CD14-positive monocyte (primary cell): ENCODE data around the gene ZNF800. TPM values are rescaled to one million over a fixed set of nuclear protein-coding genes. Genes with fewer than 3 reads are reported as not detected.
A peak's percentile ranks its signal among the peaks of the same experiment; 100 is the strongest.

Experiments used
- DNase-seq, 3 donors: peaks; one replicate each; pipeline ENCODE4 v3.0.0-alpha.2; 2011 to 2022
- H2AFZ ChIP-seq: 2 replicates; pipeline ENCODE4 v1.6.0; 2012; ENCODE audit warnings: mild to moderate bottlenecking, low read depth, low read length, inconsistent platforms; ENCODE audit not compliant: insufficient read depth, poor library complexity, severe bottlenecking
- H3K27ac ChIP-seq, 2 donors: 1 replicate in 1 of 2; 2 replicates in 1 of 2; pipeline ENCODE4 v1.5.1; 2012 to 2013; ENCODE audit warnings: low read length in 2 of 2, control low read depth in 1 of 2, inconsistent platforms in 1 of 2, low read depth in 1 of 2, mild to moderate bottlenecking in 1 of 2
- H3K27me3 ChIP-seq, 2 donors: one replicate each; pipeline versions ENCODE4 v1.6.0 to v1.6.1; 2011 to 2013; ENCODE audit warnings: low read length in 2 of 2; ENCODE audit not compliant: control insufficient read depth in 2 of 2, insufficient read depth in 2 of 2
- H3K36me3 ChIP-seq, 2 donors: replicated peaks in 1 of 2; 1 replicate in 1 of 2; 2 replicates in 1 of 2; pipeline versions ENCODE4 v1.5.1 to v1.6.1; 2012 to 2013; ENCODE audit warnings: low read length in 2 of 2, control low read depth in 1 of 2, inconsistent platforms in 1 of 2, mild to moderate bottlenecking in 1 of 2; ENCODE audit not compliant: insufficient read depth in 2 of 2, control insufficient read depth in 1 of 2
- H3K4me1 ChIP-seq, 2 donors: 1 replicate in 1 of 2; 2 replicates in 1 of 2; pipeline versions ENCODE4 v1.5.1 to v1.6.1; 2012 to 2013; ENCODE audit warnings: low read length in 2 of 2, control low read depth in 1 of 2, inconsistent platforms in 1 of 2, mild to moderate bottlenecking in 1 of 2, moderate library complexity in 1 of 2; ENCODE audit not compliant: insufficient read depth in 2 of 2, control insufficient read depth in 1 of 2
- H3K4me2 ChIP-seq: replicated peaks from 2 replicates; pipeline ENCODE3; 2012; ENCODE audit warnings: low read length, moderate library complexity, mild to moderate bottlenecking; ENCODE audit not compliant: poor library complexity, severe bottlenecking; ENCODE audit errors: extremely low read depth
- H3K4me3 ChIP-seq, 3 experiments: fragments of 200-600 bp in 1 of 3; sonication (generic) in 1 of 3; replicated peaks in 1 of 3; 1 replicate in 2 of 3; 2 replicates in 1 of 3; pipeline ENCODE4 v1.5.1; 2011 to 2013; ENCODE audit warnings: low read length in 3 of 3, mild to moderate bottlenecking in 3 of 3, control low read depth in 2 of 3, low read depth in 2 of 3, inconsistent platforms in 1 of 3, moderate library complexity in 1 of 3
- H3K79me2 ChIP-seq: 2 replicates; pipeline ENCODE4 v1.6.0; 2012; ENCODE audit warnings: mild to moderate bottlenecking, control low read depth, inconsistent platforms, low read length, moderate library complexity; ENCODE audit not compliant: insufficient read depth
- H3K9ac ChIP-seq: 2 replicates; pipeline ENCODE4 v1.6.0; 2017; ENCODE audit warnings: low read length, mild to moderate bottlenecking; ENCODE audit not compliant: insufficient read depth, poor library complexity, severe bottlenecking
- H3K9me3 ChIP-seq, 2 donors: replicated peaks in 1 of 2; 1 replicate in 1 of 2; 2 replicates in 1 of 2; pipeline versions ENCODE4 v1.5.1 to v1.6.1; 2012 to 2013; ENCODE audit warnings: low read length in 2 of 2, control low read depth in 1 of 2; ENCODE audit not compliant: control insufficient read depth in 1 of 2, insufficient read depth in 1 of 2
- H4K20me1 ChIP-seq: 2 replicates; pipeline ENCODE4 v1.6.0; 2012; ENCODE audit warnings: mild to moderate bottlenecking, low read length, control low read depth, moderate library complexity; ENCODE audit not compliant: insufficient read depth
- H3K27ac Mint-ChIP-seq, 7 donors: one replicate each; pipeline ENCODE4 v1.8.0; 2020; ENCODE audit warnings: mild to moderate bottlenecking in 7 of 7, mixed read lengths in 7 of 7, moderate library complexity in 6 of 7, inconsistent platforms in 2 of 7
- H3K27me3 Mint-ChIP-seq, 3 donors: one replicate each; pipeline ENCODE4 v1.8.0; 2021 to 2022; ENCODE audit warnings: low read depth in 3 of 3, mild to moderate bottlenecking in 3 of 3, mixed read lengths in 3 of 3, moderate library complexity in 3 of 3, inconsistent platforms in 1 of 3
- H3K36me3 Mint-ChIP-seq, 2 donors: one replicate each; pipeline ENCODE4 v1.8.0; 2020; ENCODE audit warnings: mixed read lengths in 2 of 2, inconsistent platforms in 1 of 2, mild to moderate bottlenecking in 1 of 2
- H3K4me1 Mint-ChIP-seq: one replicate; pipeline ENCODE4 v1.8.0; 2020; ENCODE audit warnings: mild to moderate bottlenecking, mixed read lengths
- H3K4me3 Mint-ChIP-seq, 2 donors: one replicate each; pipeline ENCODE4 v1.8.0; 2020; ENCODE audit warnings: mild to moderate bottlenecking in 2 of 2, mixed read lengths in 2 of 2, moderate library complexity in 1 of 2
- H3K9me3 Mint-ChIP-seq, 7 donors: one replicate each; pipeline ENCODE4 v1.8.0; 2020 to 2022; ENCODE audit warnings: mixed read lengths in 7 of 7, mild to moderate bottlenecking in 6 of 7, moderate library complexity in 6 of 7, inconsistent platforms in 2 of 7
- CTCF ChIP-seq: fragments of 200-600 bp; IDR thresholded peaks from one replicate; pipeline ENCODE4 v1.8.0; 2022; ENCODE audit warnings: antibody characterized with exemption, mild to moderate bottlenecking
- WGBS: methylation state at CpG from one replicate; pipeline ENCODE4 v1.1.5; 2013; ENCODE audit warnings: missing lambda C conversion rate; ENCODE audit not compliant: insufficient coverage; 5-methylcytosine and 5-hydroxymethylcytosine counted together
- intact Hi-C, 2 donors: fragments of 100-400 bp; cut with micrococcal nuclease; formaldehyde crosslinking; loops; one replicate each; pipeline versions ENCODE4 v1.15.0 to v1.15.1; 2023
- polyA plus RNA-seq, 3 donors: library from polyadenylated mRNA; depleted of rRNA in 1 of 3; unstranded in 2 of 3; stranded (reverse) in 1 of 3; fragments of 300-500 nt in 2 of 3; fragments of >200 nt in 1 of 3; fragmentation: Illumina TruSeq in 2 of 3; gene quantifications; 1 replicate in 2 of 3; 2 replicates in 1 of 3; pipeline ENCODE4 v1.2.3, GENCODE V29; 2012 to 2021

Gene ZNF800
- polyA plus RNA-seq, 3 donors, result 11.8 to 19.6 (median 16.2) TPM

DNA sequence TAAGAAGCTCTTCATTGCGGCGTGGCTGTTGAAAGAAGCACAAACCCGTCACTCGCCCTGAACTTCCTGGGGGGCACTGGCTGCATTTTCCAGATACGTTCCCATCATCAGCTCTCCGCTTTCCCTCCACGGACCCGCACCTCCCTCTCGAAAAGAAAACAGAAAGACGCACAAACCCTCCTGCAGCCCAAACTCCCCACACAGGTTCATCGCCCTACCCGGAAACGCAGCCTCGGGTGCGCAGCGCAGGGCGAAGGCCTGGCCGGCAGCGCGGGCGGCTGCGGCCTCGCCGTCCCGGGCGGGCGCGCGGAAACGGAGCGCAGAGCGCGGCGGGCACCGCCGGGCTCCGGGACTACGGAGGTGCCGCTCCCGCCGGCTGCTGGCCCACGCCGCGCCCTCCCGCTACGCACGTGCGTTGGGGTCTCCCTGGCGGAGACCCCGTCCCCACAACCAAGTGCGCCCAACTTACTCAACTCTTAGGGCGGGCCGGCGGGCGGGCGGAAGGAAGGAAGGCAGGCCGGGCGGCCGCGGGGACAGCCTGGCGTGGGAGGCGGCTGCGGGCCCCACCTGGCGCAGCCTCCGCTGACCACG lies 822 bp downstream of the ZNF800 start:
- TF ChIP-seq CTCF, result no peak
- Mint-ChIP-seq H3K9me3 (peaks cover 0 to 4% (median 0%) of the 10 kb centered on the region in 7 donors), H3K4me3 (peak overlapping the region; percentile 99 to 100), H3K4me1 (peaks cover 56% of the 10 kb centered on the region), H3K36me3 (peaks cover 40% of the 10 kb centered on the region in 2 donors), H3K27ac (peak overlapping the region; percentile 92 to 99 (median 97)), H3K27me3 (peaks cover 5 to 21% (median 19%) of the 10 kb centered on the region in 3 donors)
- peaks cover 34% of the 10 kb centered on the region for H4K20me1 ChIP-seq
- intact Hi-C loops, result loop anchor here (5.0 to 10.0 kb wide), 2 partner anchors 196 to 263 kb away; partner anchors contain the start of genes ARF5 (in 2 of the 2), GCC1 (in 2 of the 2) and SND1 (in 1 of the 2)
- peaks cover 32 to 35% of the 10 kb centered on the region in 2 donors for H3K36me3 ChIP-seq
- H3K4me1 ChIP-seq, result peaks cover 16 to 26% of the 10 kb centered on the region in 2 donors
- H3K79me2 ChIP-seq, result peaks cover 59% of the 10 kb centered on the region
- H2AFZ ChIP-seq, result peak overlapping the region; percentile 68
- H3K4me2 ChIP-seq, result peak overlapping the region; percentile 98
- H3K27ac ChIP-seq, result peak overlapping the region; percentile 97 to 98
- H3K27me3 ChIP-seq, result peaks cover 2 to 13% of the 10 kb centered on the region in 2 donors
- DNase-seq, result peak; percentile 15 to 37 (median 30)
- peak overlapping the region; percentile 85 to 96 (median 93) for H3K4me3 ChIP-seq
- under 1% methylated on average over 54 of the region's 66 CpGs for WGBS
- H3K9ac ChIP-seq, result peak overlapping the region; percentile 99
- H3K9me3 ChIP-seq, result no peaks in the 10 kb centered on the region

DNA sequence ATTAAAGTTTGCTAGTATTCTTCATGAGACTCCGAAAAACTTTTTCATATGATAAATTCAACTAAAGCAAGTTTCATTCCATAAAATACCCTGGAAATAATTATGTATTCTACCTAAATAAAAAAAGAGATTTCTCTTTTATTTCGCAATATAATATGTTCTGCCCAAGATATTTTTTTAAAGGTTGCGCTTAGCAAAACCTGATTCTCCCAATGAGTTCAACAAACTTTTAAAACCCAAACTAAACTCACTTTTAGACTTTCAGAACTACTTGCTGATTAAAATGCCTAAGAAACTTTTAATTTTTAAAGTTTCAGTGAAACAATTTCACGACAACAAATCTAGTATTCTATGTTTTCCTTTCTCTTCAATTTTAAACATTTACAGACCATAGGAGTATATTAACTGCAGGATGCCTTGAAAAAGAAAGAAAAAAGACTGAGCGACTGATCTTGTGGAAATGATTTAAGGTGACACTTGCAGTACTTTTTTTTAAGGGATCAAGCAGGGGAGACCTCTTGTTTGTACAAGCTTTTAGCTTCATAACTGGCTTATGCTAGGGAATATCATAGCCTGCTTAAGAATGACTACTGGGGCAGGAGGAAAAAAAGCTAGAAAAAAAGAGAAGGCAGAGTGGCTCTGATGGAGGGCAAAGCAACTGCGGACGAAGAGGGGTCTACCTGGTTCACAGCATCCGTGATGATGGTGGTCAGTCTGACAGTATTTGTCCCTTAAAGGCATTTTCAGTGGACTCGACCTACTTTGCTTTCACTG lies 1.5 kb downstream of the ZNF800 start:
- Mint-ChIP-seq H3K36me3 (peaks cover 40 to 43% of the 10 kb centered on the region in 2 donors), H3K27ac (peak overlapping the region; percentile 90 to 99 (median 97)), H3K4me3 (peak overlapping the region; percentile 99 to 100), H3K27me3 (peaks cover 3 to 21% (median 17%) of the 10 kb centered on the region in 3 donors), H3K4me1 (peaks cover 51% of the 10 kb centered on the region), H3K9me3 (peaks cover 0 to 4% (median 0%) of the 10 kb centered on the region in 7 donors)
- intact Hi-C loops, result loop anchor here (5.0 to 10.0 kb wide), 2 partner anchors 196 to 264 kb away; partner anchors contain the start of genes ARF5 (in 2 of the 2), GCC1 (in 2 of the 2) and SND1 (in 1 of the 2)
- no peak for TF ChIP-seq CTCF
- Histone ChIP-seq H3K79me2 (peaks cover 66% of the 10 kb centered on the region), H4K20me1 (peaks cover 41% of the 10 kb centered on the region), H2AFZ (peak overlapping the region; percentile 68), H3K9me3 (no peaks in the 10 kb centered on the region), H3K9ac (peak overlapping the region; percentile 99), H3K4me3 (peak overlapping the region; percentile 85 to 96 (median 93)), H3K27ac (peak overlapping the region; percentile 38 to 98), H3K4me1 (peaks cover 16 to 26% of the 10 kb centered on the region in 2 donors), H3K4me2 (peak overlapping the region; percentile 98), H3K27me3 (peaks cover 2 to 13% of the 10 kb centered on the region in 2 donors), H3K36me3 (peaks cover 38 to 42% of the 10 kb centered on the region in 2 donors)
- DNase-seq, result no peak
- whole genome bisulfite sequencing, result 53% methylated on average over 6 of the region's 9 CpGs
